Activated naive CD4-positive, alpha-beta T cell treated with anti-CD3 and anti-CD28 coated beads, Interleukin-2, amount 50 U/mL, for 72 hours (primary cell): ENCODE measurements around the gene CUL1. TPM values are rescaled to one million over a fixed set of nuclear protein-coding genes. Genes with fewer than 3 reads are reported as not detected.
A peak's percentile ranks its signal among the peaks of the same experiment; 100 is the strongest.
"Not testable (repeated sequence)": the region's sequence is repeated elsewhere in the genome, so short reads cannot be mapped to it uniquely, and the experiment has no call there.

ENCODE experiments used
- ATAC-seq, 2 donors: fragments of 150-1000 bp; cut with Tn5 transposase; 2 replicates each; pipeline ENCODE4 v1.10.0; 2021; ENCODE audit warnings: mild to moderate bottlenecking in 2 of 2, moderate library complexity in 2 of 2
- DNase-seq, 2 donors: peaks; one replicate each; pipeline ENCODE4 v3.0.0; 2021 to 2022; ENCODE audit warnings: low spot score in 2 of 2
- H3K27ac Mint-ChIP-seq, 2 donors: one replicate each; pipeline ENCODE4 v1.8.0; 2022; ENCODE audit warnings: mild to moderate bottlenecking in 2 of 2, mixed read lengths in 2 of 2
- H3K36me3 Mint-ChIP-seq, 2 donors: one replicate each; pipeline ENCODE4 v1.8.0; 2022; ENCODE audit warnings: mixed read lengths in 2 of 2
- H3K9me3 Mint-ChIP-seq, 2 donors: one replicate each; pipeline ENCODE4 v1.8.0; 2022; ENCODE audit warnings: mixed read lengths in 2 of 2
- total RNA-seq, 2 donors: library from RNA; stranded (reverse); gene quantifications; one replicate each; pipeline ENCODE4 v1.2.3, GENCODE V29; 2022

CUL1 gene
- total RNA-seq, 2 donors from 2014 or later, result 52.1 to 80.0 TPM

- peak in 1 of 2 donors; percentile 26 for ATAC-seq
- Mint-ChIP-seq H3K9me3 (no peaks in the 10 kb centered on the region), H3K36me3 (peaks cover 2 to 11% of the 10 kb centered on the region in 2 donors), H3K27ac (no peak overlapping the region)
- no peak for DNase-seq
Measured at GRCh38 chr7:148706368-148706767, 7.7 kb downstream of the CUL1 start.

- no peaks in the 10 kb centered on the region for H3K9me3 Mint-ChIP-seq
- ATAC-seq (no peak), DNase-seq (no peak)
- H3K27ac Mint-ChIP-seq, result peak overlapping the region in 1 of 2 donors; percentile 19
- peaks cover 0 to 13% of the 10 kb centered on the region in 2 donors for H3K36me3 Mint-ChIP-seq
Measured at GRCh38 chr7:148708026-148708885, 9.6 kb downstream of the CUL1 start.

DNA sequence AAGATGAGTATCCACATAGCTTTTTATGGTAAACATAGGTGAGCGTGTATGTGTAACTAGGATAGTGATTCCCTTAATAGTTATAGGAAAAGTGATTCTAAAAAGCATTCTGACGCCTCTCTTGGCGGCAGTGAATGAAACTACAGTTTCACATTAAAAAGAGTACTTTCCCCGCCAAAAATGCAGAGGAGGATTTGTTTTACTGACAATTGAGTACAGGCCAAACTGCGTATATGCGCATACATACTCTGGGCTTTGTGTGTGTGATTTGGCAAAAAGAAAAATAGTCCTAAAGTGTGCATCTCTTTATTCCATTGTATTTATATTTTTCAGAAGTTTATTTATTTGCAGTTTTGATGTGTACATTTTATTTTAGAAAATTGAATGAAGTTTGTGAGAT, 10.3 kb downstream of the CUL1 start:
- no peak for ATAC-seq
- H3K9me3 Mint-ChIP-seq, result no peaks in the 10 kb centered on the region
- no peak for DNase-seq
- H3K27ac Mint-ChIP-seq, result no peak overlapping the region
- H3K36me3 Mint-ChIP-seq, result peaks cover 0 to 14% of the 10 kb centered on the region in 2 donors

- H3K9me3 Mint-ChIP-seq, H3K27ac Mint-ChIP-seq, ATAC-seq, DNase-seq: not testable (repeated sequence)
- peaks cover 0 to 26% of the 10 kb centered on the region in 2 donors for H3K36me3 Mint-ChIP-seq
Measured at GRCh38 chr7:148710426-148710825, 11.7 kb downstream of the CUL1 start.

- Mint-ChIP-seq H3K36me3 (peaks cover 1 to 29% of the 10 kb centered on the region in 2 donors), H3K27ac (peak overlapping the region in 1 of 2 donors; percentile 47), H3K9me3 (no peaks in the 10 kb centered on the region)
- ATAC-seq, result peak in 1 of 2 donors; percentile 24
- no peak for DNase-seq
Measured at GRCh38 chr7:148711191-148712102, 12.7 kb downstream of the CUL1 start.

GRCh38 chr7:148712678-148713329, 14.1 kb downstream of the CUL1 start:
- H3K9me3 Mint-ChIP-seq, result peaks cover 0 to 4% of the 10 kb centered on the region in 2 donors
- DNase-seq, result no peak
- H3K36me3 Mint-ChIP-seq, result peaks cover 4 to 35% of the 10 kb centered on the region in 2 donors
- peak; percentile 28 to 29 for ATAC-seq
- H3K27ac Mint-ChIP-seq, result no peak overlapping the region

DNA sequence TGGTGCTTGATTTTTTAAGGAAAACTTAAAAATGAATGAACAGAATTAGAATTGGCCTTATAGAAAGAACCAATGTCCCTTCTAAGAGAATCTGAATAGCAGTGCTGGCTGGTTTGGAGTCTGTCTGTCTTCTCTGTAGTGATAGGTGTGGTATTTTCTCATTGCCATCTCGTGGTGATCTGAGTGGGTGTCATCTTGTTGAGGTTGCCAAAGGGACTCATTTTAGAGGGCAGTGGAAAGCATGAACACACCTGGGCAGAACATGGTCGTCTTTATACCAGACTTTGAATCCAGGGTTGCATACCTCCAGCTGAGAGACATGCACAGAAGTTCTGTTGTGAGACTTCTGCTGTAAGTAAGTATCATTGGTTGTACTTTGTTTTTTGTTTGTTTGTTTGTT, 15.8 kb downstream of the CUL1 start:
- ATAC-seq, result peak; percentile 58 to 63
- Mint-ChIP-seq H3K9me3 (peaks cover 0 to 4% of the 10 kb centered on the region in 2 donors), H3K27ac (peak overlapping the region in 1 of 2 donors; percentile 79), H3K36me3 (peaks cover 4 to 36% of the 10 kb centered on the region in 2 donors)
- DNase-seq, result no peak

- Mint-ChIP-seq H3K9me3 (peaks cover 0 to 4% of the 10 kb centered on the region in 2 donors), H3K36me3 (peaks cover 4 to 36% of the 10 kb centered on the region in 2 donors), H3K27ac (no peak overlapping the region)
- peak in 1 of 2 donors; percentile 57 for ATAC-seq
- DNase-seq, result no peak
Measured at GRCh38 chr7:148715027-148715426, 16.3 kb downstream of the CUL1 start.

- Mint-ChIP-seq H3K36me3 (peaks cover 4 to 29% of the 10 kb centered on the region in 2 donors), H3K27ac (no peak overlapping the region), H3K9me3 (peaks cover 0 to 4% of the 10 kb centered on the region in 2 donors)
- no peak for ATAC-seq
- DNase-seq, result no peak
Measured at GRCh38 chr7:148717266-148717793, 18.6 kb downstream of the CUL1 start.

DNA sequence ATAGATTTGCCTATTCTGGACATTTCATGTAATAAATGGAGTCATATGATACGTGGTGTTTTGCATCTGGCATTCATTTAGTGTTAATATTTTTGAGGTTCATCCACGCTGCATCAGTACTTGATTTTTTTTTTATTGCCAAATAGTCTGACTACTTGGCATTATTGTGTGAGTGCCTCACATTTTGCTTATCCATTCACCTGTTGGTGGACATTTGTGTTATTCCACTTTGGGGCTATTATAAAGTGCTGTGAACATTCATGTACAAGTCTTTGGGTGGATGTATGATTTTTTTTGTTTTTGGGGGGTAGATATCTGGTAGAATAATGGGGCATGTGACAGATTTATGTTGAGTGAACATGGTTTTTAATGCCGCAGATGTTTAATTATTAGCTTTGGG, 19.7 kb downstream of the CUL1 start:
- ATAC-seq (no peak), DNase-seq (no peak)
- no peak overlapping the region for H3K27ac Mint-ChIP-seq
- H3K9me3 Mint-ChIP-seq, result peaks cover 0 to 4% of the 10 kb centered on the region in 2 donors
- H3K36me3 Mint-ChIP-seq, result peaks cover 4 to 27% of the 10 kb centered on the region in 2 donors

DNA sequence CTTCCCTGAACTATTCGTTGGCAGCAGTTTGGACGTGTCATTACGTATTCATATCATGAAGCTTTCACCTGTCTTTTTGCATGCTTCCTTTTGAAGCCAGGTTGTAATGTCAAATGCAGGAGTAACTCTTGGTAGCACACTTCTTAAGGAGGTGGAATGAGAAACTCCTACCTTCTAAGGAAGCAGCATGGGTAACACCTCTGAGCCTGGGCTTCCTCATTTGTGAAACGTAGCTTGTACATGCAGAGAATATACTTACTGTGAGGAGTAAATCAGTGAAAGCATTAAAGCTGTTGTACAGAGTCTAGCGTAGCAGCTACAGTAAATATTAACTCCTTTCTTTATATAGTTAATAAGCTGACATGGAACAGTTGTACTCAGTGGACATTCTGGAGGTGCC, 21.1 kb downstream of the CUL1 start:
- Mint-ChIP-seq H3K36me3 (peaks cover 4 to 22% of the 10 kb centered on the region in 2 donors), H3K9me3 (peaks cover 0 to 4% of the 10 kb centered on the region in 2 donors), H3K27ac (no peak overlapping the region)
- no peak for DNase-seq
- ATAC-seq, result no peak

GRCh38 chr7:148720472-148720871, 21.8 kb downstream of the CUL1 start:
- Mint-ChIP-seq H3K27ac (peak overlapping the region in 1 of 2 donors; percentile 0), H3K9me3 (peaks cover 0 to 4% of the 10 kb centered on the region in 2 donors), H3K36me3 (peaks cover 4 to 15% of the 10 kb centered on the region in 2 donors)
- no peak for ATAC-seq
- no peak for DNase-seq

DNA sequence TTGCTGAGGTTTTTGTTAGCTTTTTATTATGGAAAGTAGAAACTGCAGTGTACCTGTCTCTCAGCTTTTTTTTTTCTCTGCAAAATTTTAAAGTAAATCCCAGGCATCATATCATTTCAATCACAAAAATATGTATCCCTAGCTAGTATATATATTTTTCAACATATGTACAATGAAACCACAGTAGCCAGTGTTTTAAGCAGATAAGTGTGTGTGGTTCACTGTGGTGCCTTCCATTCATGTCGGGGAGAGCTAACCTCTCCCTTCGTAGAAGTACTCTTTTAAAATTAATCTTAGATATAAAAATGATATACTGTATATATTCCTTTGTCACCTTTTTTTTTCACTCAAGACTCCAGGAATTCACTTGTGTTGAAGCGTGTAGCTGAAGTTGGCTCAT, 22.7 kb downstream of the CUL1 start:
- Mint-ChIP-seq H3K27ac (no peak overlapping the region), H3K36me3 (peaks cover 3 to 12% of the 10 kb centered on the region in 2 donors), H3K9me3 (peaks cover 0 to 4% of the 10 kb centered on the region in 2 donors)
- DNase-seq, result no peak
- no peak for ATAC-seq

- Mint-ChIP-seq H3K36me3 (peaks cover 0 to 9% of the 10 kb centered on the region in 2 donors), H3K9me3 (peaks cover 0 to 3% of the 10 kb centered on the region in 2 donors), H3K27ac (peak overlapping the region; percentile 63 to 78)
- ATAC-seq (peak; percentile 51 to 64), DNase-seq (no peak)
Measured at GRCh38 chr7:148722340-148723165, 23.9 kb downstream of the CUL1 start.

GRCh38 chr7:148723166-148723559, 24.5 kb downstream of the CUL1 start:
- Mint-ChIP-seq H3K27ac (peak overlapping the region in 1 of 2 donors; percentile 78), H3K9me3 (no peaks in the 10 kb centered on the region), H3K36me3 (peaks cover 0 to 10% of the 10 kb centered on the region in 2 donors)
- no peak for DNase-seq
- peak in 1 of 2 donors; percentile 5 for ATAC-seq
